K562 (cell line): ENCODE measurements around the gene MPG. TPM values are rescaled to one million over a fixed set of nuclear protein-coding genes. Genes with fewer than 3 reads are reported as not detected.

Source experiments
- ATAC-seq: fragments of 200-7000 bp; cut with Tn5 transposase; 3 replicates; pipeline ENCODE4 v1.9.1; 2020; ENCODE audit warnings: moderate library complexity
- BruUV-seq: library from RNA; stranded (reverse); fragments of 400-500 nt; replicated peaks from 2 replicates; lab custom pipeline; 2021; lab: Mats Ljungman, UMichigan
- CTCF ChIA-PET: fragments of 300-600 bp; formaldehyde crosslinking; extraction: SDS; loops from one replicate; lab custom pipeline; 2021; ENCODE audit warnings: low intra/inter-chr PET ratio; lab: Yijun Ruan, JAX
- POLR2A ChIA-PET: fragments of 300-600, 350-650 bp; sonication (Branson Sonifier 250); formaldehyde crosslinking; extraction: SDS; loops from one replicate; lab custom pipeline; 2021; ENCODE audit warnings: antibody characterized with exemption, inconsistent platforms; lab: Yijun Ruan, JAX
- DNase-seq, 4 experiments: peaks; one replicate each; pipeline versions ENCODE4 v3.0.0 to v3.0.0-alpha.2; 2011 to 2018; ENCODE audit warnings: low spot score in 3 of 4, mixed read lengths in 3 of 4; ENCODE audit errors: extremely low read depth in 1 of 4
- FAIRE-seq: peaks from 2 replicates; lab custom pipeline; 2011; peaks lifted over from hg19 to GRCh38; lab: Jason Lieb, UNC
- H2AFZ ChIP-seq: 2 replicates; pipeline ENCODE4 v1.6.0; 2011; ENCODE audit warnings: low read depth, low read length, control low read depth, inconsistent platforms
- H3K27ac ChIP-seq: fragments of 200-600 bp; 3 replicates; pipeline ENCODE4 v1.8.0; 2011; ENCODE audit warnings: low read depth, mild to moderate bottlenecking, control low read depth, inconsistent platforms, low read length, moderate library complexity, mixed read lengths; ENCODE audit errors: extremely low read depth
- H3K27me3 ChIP-seq, 2 experiments: fragments of 300-600 bp in 1 of 2; 2 replicates in 1 of 2; 3 replicates in 1 of 2; pipeline versions ENCODE4 v1.6.0 to v1.8.0; 2011; ENCODE audit warnings: inconsistent platforms in 2 of 2, low read length in 2 of 2, mild to moderate bottlenecking in 1 of 2, mixed read lengths in 1 of 2, moderate library complexity in 1 of 2; ENCODE audit not compliant: control insufficient read depth in 2 of 2, insufficient read depth in 2 of 2
- H3K36me3 ChIP-seq: fragments of 300-600 bp; 3 replicates; pipeline ENCODE4 v1.8.0; 2011; ENCODE audit warnings: mild to moderate bottlenecking, low read length, inconsistent platforms; ENCODE audit not compliant: control insufficient read depth, insufficient read depth
- H3K4me1 ChIP-seq, 2 experiments: fragments of 200-600 bp in 1 of 2; replicated peaks in 1 of 2; 2 replicates in 1 of 2; 3 replicates in 1 of 2; pipeline versions ENCODE4 v1.5.1 to v1.8.0; 2011; ENCODE audit warnings: inconsistent platforms in 2 of 2, low read length in 2 of 2, mild to moderate bottlenecking in 1 of 2, mixed read lengths in 1 of 2, moderate library complexity in 1 of 2; ENCODE audit not compliant: control insufficient read depth in 2 of 2, insufficient read depth in 2 of 2
- H3K4me2 ChIP-seq: 2 replicates; pipeline ENCODE4 v1.6.1; 2011; ENCODE audit warnings: low read length, control low read depth, inconsistent platforms, mixed read lengths; ENCODE audit not compliant: insufficient read depth
- H3K4me3 ChIP-seq: fragments of 200-600 bp; sonication (generic), shearing (Covaris generic); 2 replicates; pipeline ENCODE4 v1.5.1; 2016; ENCODE audit warnings: control low read depth, inconsistent platforms
- H3K79me2 ChIP-seq: fragments of 200-600 bp; 3 replicates; pipeline ENCODE4 v1.8.0; 2011; ENCODE audit warnings: low read length, inconsistent platforms; ENCODE audit not compliant: control insufficient read depth, insufficient read depth
- H3K9ac ChIP-seq, 2 experiments: 2 replicates each; pipeline versions ENCODE4 v1.6.0 to v1.6.1; 2011; ENCODE audit warnings: low read depth in 2 of 2, low read length in 2 of 2, control low read depth in 1 of 2, inconsistent platforms in 1 of 2, mild to moderate bottlenecking in 1 of 2, mixed read lengths in 1 of 2; ENCODE audit not compliant: insufficient read depth in 1 of 2
- H3K9me1 ChIP-seq: one replicate; pipeline ENCODE4 v1.6.0; 2011; ENCODE audit warnings: inconsistent platforms, mild to moderate bottlenecking, low read length, moderate library complexity; ENCODE audit not compliant: control insufficient read depth, insufficient read depth
- H3K9me3 ChIP-seq: replicated peaks from 2 replicates; pipeline ENCODE4 v1.5.1; 2011; ENCODE audit warnings: low read depth, low read length, inconsistent platforms; ENCODE audit not compliant: control insufficient read depth, insufficient read depth
- H4K20me1 ChIP-seq: replicated peaks from 2 replicates; pipeline ENCODE4 v1.6.1; 2011; ENCODE audit warnings: low read length, inconsistent platforms, mixed read lengths; ENCODE audit not compliant: control insufficient read depth, insufficient read depth
- ATF7 ChIP-seq: fragments of 450-650 bp; IDR thresholded peaks from 2 replicates; pipeline ENCODE4 v1.7.1; 2014; ENCODE audit warnings: mild to moderate bottlenecking, moderate library complexity
- CC2D1A ChIP-seq: fragments of 450-650 bp; IDR thresholded peaks from 2 replicates; pipeline ENCODE4 v1.6.1; 2017; ENCODE audit warnings: mild to moderate bottlenecking
- CREM ChIP-seq: IDR thresholded peaks from 2 replicates; pipeline ENCODE4 v1.6.1; 2014; ENCODE audit warnings: antibody characterized with exemption, low read depth
- CTCF ChIP-seq, 3 experiments: IDR thresholded peaks in 2 of 3; conservative IDR thresholded peaks in 1 of 3; 2 replicates each; pipeline ENCODE4 v1.5.1; 2011 to 2012; ENCODE audit warnings: low read length in 3 of 3, mild to moderate bottlenecking in 3 of 3, control low read depth in 2 of 3, improper control_type of control experiment in 1 of 3, inconsistent platforms in 1 of 3, low read depth in 1 of 3, mixed read lengths in 1 of 3, moderate library complexity in 1 of 3; ENCODE audit not compliant: insufficient read depth in 2 of 3
- CXXC5 ChIP-seq: fragments of 250-450 bp; sonication (Bioruptor Pico); IDR thresholded peaks from 2 replicates; pipeline ENCODE4 v1.8.0; 2022; ENCODE audit warnings: inconsistent platforms, mild to moderate bottlenecking, moderate library complexity
- DEAF1 ChIP-seq: fragments of 450-650 bp; formaldehyde crosslinking; IDR thresholded peaks from 2 replicates; pipeline ENCODE4 v1.4.0; 2020; ENCODE audit warnings: mild to moderate bottlenecking, moderate library complexity
- ELF2 ChIP-seq: fragments of 250-450 bp; sonication (Bioruptor Pico); IDR thresholded peaks from 2 replicates; pipeline ENCODE4 v1.5.0; 2021; ENCODE audit warnings: mild to moderate bottlenecking
- FOXP1 ChIP-seq: sonication (generic); formaldehyde crosslinking; IDR thresholded peaks from 2 replicates; pipeline ENCODE4 v1.8.0; 2022; ENCODE audit warnings: mild to moderate bottlenecking, missing genetic modification reagents
- L3MBTL2 ChIP-seq: fragments of 450-650 bp; IDR thresholded peaks from 2 replicates; pipeline ENCODE4 v1.6.1; 2016; ENCODE audit warnings: mild to moderate bottlenecking, moderate library complexity
- MAZ ChIP-seq, 2 experiments: fragments of 450-650 bp in 1 of 2; sonication (generic) in 1 of 2; formaldehyde crosslinking; IDR thresholded peaks in 1 of 2; conservative IDR thresholded peaks in 1 of 2; 2 replicates each; pipeline versions ENCODE4 v1.4.0 to v1.5.0; 2020; ENCODE audit warnings: mild to moderate bottlenecking in 1 of 2, missing genetic modification reagents in 1 of 2
- MBD2 ChIP-seq: sonication (generic); IDR thresholded peaks from 2 replicates; pipeline ENCODE4 v1.6.1; 2016; ENCODE audit warnings: low read depth, borderline replicate concordance
- NFIC ChIP-seq: fragments of 450-650 bp; IDR thresholded peaks from 2 replicates; pipeline ENCODE4 v1.6.1; 2017; ENCODE audit warnings: mild to moderate bottlenecking, inconsistent platforms
- NFXL1 ChIP-seq: fragments of 450-650 bp; formaldehyde crosslinking; IDR thresholded peaks from 2 replicates; pipeline ENCODE4 v1.4.0; 2021; ENCODE audit warnings: mild to moderate bottlenecking
- NR2F6 ChIP-seq: fragments of 450-650 bp; formaldehyde crosslinking; IDR thresholded peaks from 2 replicates; pipeline ENCODE4 v1.4.0; 2020; ENCODE audit warnings: mild to moderate bottlenecking
- NRF1 ChIP-seq, 2 experiments: fragments of 450-650 bp; IDR thresholded peaks in 1 of 2; conservative IDR thresholded peaks in 1 of 2; 2 replicates each; pipeline ENCODE4 v1.6.1; 2014; ENCODE audit warnings: mild to moderate bottlenecking in 2 of 2
- SMAD3 ChIP-seq: fragments of 450-650 bp; formaldehyde crosslinking; conservative IDR thresholded peaks from 2 replicates; pipeline ENCODE4 v1.4.0; 2020; ENCODE audit warnings: mild to moderate bottlenecking
- ZNF282 ChIP-seq: sonication (generic); formaldehyde crosslinking; IDR thresholded peaks from 2 replicates; pipeline ENCODE4 v1.8.1; 2023; ENCODE audit warnings: missing genetic modification reagents
- ZNF778 ChIP-seq: fragments of 450-650 bp; formaldehyde crosslinking; IDR thresholded peaks from 2 replicates; pipeline ENCODE4 v1.4.0; 2020; ENCODE audit warnings: mild to moderate bottlenecking, moderate library complexity
- ZNF830 ChIP-seq: fragments of 250-450 bp; sonication (Bioruptor Pico); IDR thresholded peaks from 2 replicates; pipeline ENCODE4 v1.5.0; 2021; ENCODE audit warnings: mild to moderate bottlenecking
- WGBS: fragments of 100-300 bp; shearing (Covaris generic); methylation state at CpG from one replicate; pipeline ENCODE4 v1.1.6; 2016; ENCODE audit warnings: low coverage, mixed read lengths; ENCODE audit not compliant: insufficient coverage; ENCODE audit errors: missing lambda C conversion rate; 5-methylcytosine and 5-hydroxymethylcytosine counted together
- in situ Hi-C: fragments of 300-500 bp; cut with MboI; formaldehyde crosslinking; loops from 4 replicates; pipeline ENCODE4 v1.15.0; 2018; ENCODE audit warnings: inconsistent platforms, mixed read lengths
- intact Hi-C: fragments of 100-400 bp; cut with micrococcal nuclease; formaldehyde crosslinking; loops from 2 replicates; pipeline ENCODE4 v1.14.2; 2022
- polyA plus RNA-seq, 8 experiments: library from polyadenylated mRNA; depleted of rRNA in 4 of 8; stranded (reverse) in 5 of 8; unstranded in 3 of 8; fragments of >200 nt; fragmentation: Nextera tagmentation in 2 of 8; fragmentation: Illumina TruSeq in 1 of 8; extraction: Ambion mirVana in 2 of 8; extraction: Trizol in 1 of 8; gene quantifications; 2 replicates each; pipeline versions ENCODE4 v1.2.1 to v1.2.3, GENCODE V29; 2011 to 2014; ENCODE audit warnings: inconsistent platforms in 1 of 8, missing spikeins in 1 of 8
- total RNA-seq, 7 experiments: library from RNA; depleted of rRNA in 6 of 7; stranded (reverse); fragments of >200 nt in 6 of 7; fragmentation: Illumina TruSeq in 2 of 7; extraction: Trizol in 2 of 7; gene quantifications; 2 replicates each; pipeline versions ENCODE4 v1.2.1 to v1.2.3, GENCODE V29; 2011 to 2021; ENCODE audit warnings: low replicate concordance in 1 of 7

Gene MPG
- total and polyA plus RNA-seq, 9 of the 15 experiments (the other 6 are each of a cell fraction or from before 2014, with no cell fraction given): 0.42 to 226 (median 36.2) TPM

- Histone ChIP-seq H3K79me2 (peaks cover 10% of the 10 kb centered on the region; the same call in 1 of the 3 replicates), H3K9me3 (no peaks in the 10 kb centered on the region), H3K36me3 (peaks cover 54% of the 10 kb centered on the region; the same call in 2 of the 3 replicates), H3K9me1 (no peaks in the 10 kb centered on the region), H3K27me3 (no peaks in the 10 kb centered on the region), H3K4me2 (peak overlapping the region; percentile 43; the same call in 1 of the 2 replicates), H2AFZ (no peak overlapping the region; the same call in 1 of the 2 replicates), H3K27ac (peak overlapping the region; percentile 23; the same call in 2 of the 3 replicates), H3K4me1 (peaks cover 29 to 50% of the 10 kb centered on the region in 2 experiments; a peak in 4 of 5 replicates), H4K20me1 (no peaks in the 10 kb centered on the region), H3K4me3 (no peak overlapping the region), H3K9ac (peak overlapping the region; percentile 29 to 77; a peak in 2 of 4 replicates)
- in situ Hi-C loops: loop anchor here (5.0 kb wide), 1 partner anchor 76 kb away; the partner anchor contains the start of gene HBQ1
- 15% methylated on average over 6 of the region's 6 CpGs for WGBS
- DNase-seq (peak; percentile 55 to 91 (median 66)), FAIRE-seq (peak; percentile 99), ATAC-seq (peak; percentile 85)
- ChIA-PET CTCF (interaction anchor here (0.7 to 2.7 kb wide), 4 partner anchors 41 to 256 kb away, joined by 3 to 42 read pairs (median 4); partner anchors contain the start of gene HBQ1), POLR2A (interaction anchor here (0.6 to 1.3 kb wide), 11 partner anchors 9 to 76 kb away, joined by 3 to 10 read pairs (median 3); partner anchors contain the start of gene MPG)
- intact Hi-C loops: loop anchor here (2.0 kb wide), 1 partner anchor 74 kb away; the partner anchor contains the start of gene HBQ1
- no TSS peak for BruUV-seq
- TF ChIP-seq NR2F6 (no peak), MAZ (CRISPR knock-in tag; conservative IDR thresholded peaks at IDR 0.05 in 1 of 2, IDR thresholded peaks at IDR 0.05 in 1 of 2) (peak in 1 of 2 experiments; percentile 31; a peak in 1 of 4 replicates), FOXP1 (0 out of 2 replicates have a peak, but pooled peaks have one; percentile 44), NRF1 (conservative IDR thresholded peaks at IDR 0.05 in 1 of 2, IDR thresholded peaks at IDR 0.05 in 1 of 2) (0 out of 4 replicates have a peak, but pooled peaks of 1 of the 2 experiments have one; percentile 34), SMAD3 (CRISPR knock-in tag) (no peak), CTCF (IDR thresholded peaks at IDR 0.05 in 2 of 3, conservative IDR thresholded peaks at IDR 0.05 in 1 of 3; ENCODE audit: insufficient read depth in 2 of 3, low read depth in 1 of 3, low read length in 3 of 3) (peak; percentile 86 to 94 (median 88)), NFIC (peak; percentile 30; the same call in 1 of the 2 replicates), CXXC5 (CRISPR knock-in tag) (0 out of 2 replicates have a peak, but pooled peaks have one; percentile 25), ZNF830 (CRISPR knock-in tag) (0 out of 2 replicates have a peak, but pooled peaks have one; percentile 44), L3MBTL2 (peak; percentile 57; the same call in 1 of the 2 replicates), ZNF778 (CRISPR knock-in tag) (no peak), NFXL1 (CRISPR knock-in tag) (no peak), CC2D1A (peak; percentile 53; the same call in 1 of the 2 replicates), DEAF1 (CRISPR knock-in tag) (peak; percentile 85), CREM (0 out of 2 replicates have a peak, but pooled peaks have one; percentile 10), ZNF282 (no peak), ELF2 (0 out of 2 replicates have a peak, but pooled peaks have one; percentile 38), MBD2 (no peak), ATF7 (0 out of 2 replicates have a peak, but pooled peaks have one; percentile 27)
Measured at GRCh38 chr16:106623-107324, 28.7 kb downstream of the MPG start.
